ENCODE data around the gene BOC.
"Not testable (repeated sequence)": the region's sequence is repeated elsewhere in the genome, so short reads cannot be mapped to it uniquely, and the experiment has no call there.

The BOC gene, protein sequence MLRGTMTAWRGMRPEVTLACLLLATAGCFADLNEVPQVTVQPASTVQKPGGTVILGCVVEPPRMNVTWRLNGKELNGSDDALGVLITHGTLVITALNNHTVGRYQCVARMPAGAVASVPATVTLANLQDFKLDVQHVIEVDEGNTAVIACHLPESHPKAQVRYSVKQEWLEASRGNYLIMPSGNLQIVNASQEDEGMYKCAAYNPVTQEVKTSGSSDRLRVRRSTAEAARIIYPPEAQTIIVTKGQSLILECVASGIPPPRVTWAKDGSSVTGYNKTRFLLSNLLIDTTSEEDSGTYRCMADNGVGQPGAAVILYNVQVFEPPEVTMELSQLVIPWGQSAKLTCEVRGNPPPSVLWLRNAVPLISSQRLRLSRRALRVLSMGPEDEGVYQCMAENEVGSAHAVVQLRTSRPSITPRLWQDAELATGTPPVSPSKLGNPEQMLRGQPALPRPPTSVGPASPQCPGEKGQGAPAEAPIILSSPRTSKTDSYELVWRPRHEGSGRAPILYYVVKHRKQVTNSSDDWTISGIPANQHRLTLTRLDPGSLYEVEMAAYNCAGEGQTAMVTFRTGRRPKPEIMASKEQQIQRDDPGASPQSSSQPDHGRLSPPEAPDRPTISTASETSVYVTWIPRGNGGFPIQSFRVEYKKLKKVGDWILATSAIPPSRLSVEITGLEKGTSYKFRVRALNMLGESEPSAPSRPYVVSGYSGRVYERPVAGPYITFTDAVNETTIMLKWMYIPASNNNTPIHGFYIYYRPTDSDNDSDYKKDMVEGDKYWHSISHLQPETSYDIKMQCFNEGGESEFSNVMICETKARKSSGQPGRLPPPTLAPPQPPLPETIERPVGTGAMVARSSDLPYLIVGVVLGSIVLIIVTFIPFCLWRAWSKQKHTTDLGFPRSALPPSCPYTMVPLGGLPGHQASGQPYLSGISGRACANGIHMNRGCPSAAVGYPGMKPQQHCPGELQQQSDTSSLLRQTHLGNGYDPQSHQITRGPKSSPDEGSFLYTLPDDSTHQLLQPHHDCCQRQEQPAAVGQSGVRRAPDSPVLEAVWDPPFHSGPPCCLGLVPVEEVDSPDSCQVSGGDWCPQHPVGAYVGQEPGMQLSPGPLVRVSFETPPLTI

DNA sequence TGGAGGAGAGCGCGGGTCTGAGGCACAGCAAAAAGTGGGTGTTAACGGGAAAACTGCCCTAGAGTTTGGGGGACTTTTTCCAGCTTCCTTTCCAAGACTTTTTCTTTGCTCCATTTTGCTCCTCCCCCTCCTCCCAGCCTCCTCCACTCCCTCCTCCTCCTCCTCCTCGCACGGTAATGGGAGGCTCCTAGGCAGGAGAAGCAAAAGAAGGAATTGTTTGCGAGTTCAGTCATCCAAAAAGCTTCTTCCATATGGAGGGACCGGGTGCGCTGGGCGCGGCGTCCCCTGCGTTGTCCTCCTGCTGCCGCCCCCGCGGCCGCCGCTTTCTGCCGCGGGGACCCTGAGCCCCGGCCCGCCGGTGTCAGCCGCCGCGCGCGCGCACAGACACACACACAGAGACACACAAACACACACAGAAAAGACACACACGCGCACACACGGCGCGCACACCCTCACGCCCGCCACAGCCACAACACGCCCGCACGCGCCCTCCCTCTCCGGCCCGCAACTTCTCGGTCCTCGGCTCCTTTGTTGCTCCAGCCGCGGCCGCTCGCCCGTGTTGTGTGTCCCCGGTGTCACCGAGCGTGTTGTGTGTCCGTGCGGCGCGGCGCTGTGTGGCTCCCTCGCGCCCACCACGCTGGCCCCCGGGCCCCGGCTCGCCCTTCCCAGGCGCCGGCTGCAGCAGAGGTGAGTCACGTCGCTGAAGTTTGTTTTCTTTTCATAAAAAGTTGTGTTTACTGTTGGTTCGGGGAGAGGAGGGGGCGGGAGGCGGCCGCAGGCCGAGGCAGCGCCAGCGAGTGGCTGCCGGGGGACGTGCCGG is at the start of gene BOC:
Gene BOC, plus strand, starts transcription at position 228 of the 820 bp plus-strand sequence. CDS start 38,246 bp downstream, outside the sequence.
- DNase-seq (ENCODE audit: low spot score) = peak; percentile 60

DNA sequence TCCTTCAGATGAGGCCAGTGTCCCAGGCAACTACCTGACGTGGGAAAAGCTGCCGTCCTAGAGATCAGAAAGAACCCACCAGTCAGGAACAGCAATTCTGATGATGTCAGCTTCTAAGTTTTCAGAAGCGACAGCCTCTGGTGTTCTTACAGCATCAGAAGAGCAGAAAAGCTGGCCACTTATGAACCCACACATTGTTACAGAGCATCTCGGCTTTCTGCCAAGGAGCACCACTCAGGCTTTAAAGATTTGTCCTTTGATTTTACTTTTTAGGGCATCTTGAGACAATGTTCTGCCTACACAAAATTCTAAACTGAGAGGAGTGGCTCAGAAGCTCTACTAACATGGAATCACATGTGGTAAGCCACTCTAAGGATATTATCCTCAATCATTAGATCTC is 49.7 kb upstream of the BOC start:
- no peak for DNase-seq (ENCODE audit: low spot score)

DNA sequence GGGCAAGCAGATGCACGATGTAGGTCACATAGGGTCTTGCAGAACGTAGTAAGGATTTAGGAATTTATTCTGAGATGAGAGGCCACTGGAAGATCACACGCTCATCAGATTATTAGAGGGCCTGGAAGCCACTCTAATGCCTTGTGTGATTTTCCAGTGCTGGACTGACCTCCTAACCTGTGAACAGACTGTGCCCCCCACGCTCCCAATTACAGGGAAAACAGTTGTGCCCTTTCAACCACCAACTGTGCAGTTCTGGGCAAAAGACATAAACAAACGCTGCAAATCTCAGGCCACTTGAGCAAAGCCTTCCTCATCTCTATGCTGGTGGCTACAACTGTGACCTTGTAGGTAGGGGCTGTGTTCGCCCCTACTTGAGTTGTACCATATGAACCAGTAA is 48.2 kb upstream of the BOC start:
- no peak for DNase-seq (ENCODE audit: low spot score)

DNA sequence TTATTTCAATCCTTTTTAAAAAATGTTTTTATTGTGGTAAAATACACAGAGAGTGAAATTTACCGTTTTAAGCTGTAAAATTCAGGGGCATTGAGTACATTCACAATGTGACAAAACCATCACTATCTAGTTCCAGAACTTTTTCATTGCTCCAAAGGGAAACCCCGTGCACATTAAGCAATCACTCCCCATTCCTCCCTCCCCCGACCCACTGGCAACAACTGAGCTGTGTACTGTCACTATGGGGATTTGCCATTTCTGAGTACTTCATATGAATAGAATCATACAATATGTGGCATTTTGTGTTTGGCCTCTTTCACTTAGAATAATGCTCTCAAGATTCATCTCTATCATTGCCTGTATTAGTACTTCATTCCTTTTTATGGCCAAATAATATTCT is 45.5 kb upstream of the BOC start:
- DNase-seq (ENCODE audit: low spot score) = no peak

DNA sequence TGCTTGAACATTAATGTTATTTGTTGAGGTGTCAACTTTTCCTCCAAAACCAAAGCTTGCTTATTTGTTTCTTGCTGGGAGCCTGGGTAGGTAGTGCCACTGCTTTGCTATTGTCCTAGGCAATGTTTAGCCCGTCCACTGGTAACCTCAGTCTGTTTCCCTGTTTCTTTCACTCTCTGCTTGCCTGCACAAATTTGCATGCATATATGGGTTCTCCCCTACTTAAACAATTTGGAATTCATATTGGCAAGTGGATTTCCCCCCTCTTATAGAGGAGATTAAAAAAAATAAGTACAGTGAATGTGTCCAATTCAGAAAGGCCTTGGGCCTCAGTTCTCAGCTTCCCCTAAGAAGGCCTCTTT is 45.0 kb upstream of the BOC start:
- no peak for DNase-seq (ENCODE audit: low spot score)

DNA sequence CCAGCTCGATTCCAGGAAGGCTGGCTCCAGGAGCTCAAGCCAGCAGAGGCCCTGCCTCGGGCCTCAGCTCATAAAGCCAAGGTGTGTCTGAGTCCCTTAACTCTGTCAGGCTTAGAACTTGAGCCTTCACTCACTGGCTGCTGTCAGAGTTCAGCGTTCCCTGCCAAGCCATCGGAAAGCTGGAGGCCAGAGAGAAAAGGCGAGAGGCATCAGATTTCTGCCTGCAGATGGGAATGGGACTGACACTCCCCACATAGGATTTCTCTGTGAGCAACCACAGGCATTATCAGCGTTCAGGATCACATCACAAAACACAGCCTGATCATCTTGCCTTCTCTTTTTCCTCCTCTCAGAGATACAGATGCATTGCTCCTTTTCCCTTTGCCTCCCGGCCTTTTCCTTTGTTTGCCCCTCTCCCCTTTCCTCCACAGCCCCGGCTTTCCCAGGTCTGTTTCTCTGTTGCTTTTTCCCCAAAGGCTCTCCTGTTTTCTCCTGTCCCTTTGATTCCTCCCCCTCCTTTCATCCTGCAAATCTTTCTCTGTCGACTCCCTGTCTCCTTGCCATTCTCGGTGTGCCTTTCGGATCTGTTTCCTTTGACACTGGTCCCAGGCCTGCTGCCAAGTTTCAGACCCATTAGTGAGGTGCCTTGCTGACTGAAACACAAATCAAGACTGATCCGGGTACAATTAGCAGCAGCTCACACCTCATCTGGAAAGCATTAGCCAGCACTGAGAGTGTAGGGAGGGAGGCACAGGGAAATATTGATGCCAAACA is 44.5 kb upstream of the BOC start:
- DNase-seq (ENCODE audit: low spot score) = peak; percentile 48

DNA sequence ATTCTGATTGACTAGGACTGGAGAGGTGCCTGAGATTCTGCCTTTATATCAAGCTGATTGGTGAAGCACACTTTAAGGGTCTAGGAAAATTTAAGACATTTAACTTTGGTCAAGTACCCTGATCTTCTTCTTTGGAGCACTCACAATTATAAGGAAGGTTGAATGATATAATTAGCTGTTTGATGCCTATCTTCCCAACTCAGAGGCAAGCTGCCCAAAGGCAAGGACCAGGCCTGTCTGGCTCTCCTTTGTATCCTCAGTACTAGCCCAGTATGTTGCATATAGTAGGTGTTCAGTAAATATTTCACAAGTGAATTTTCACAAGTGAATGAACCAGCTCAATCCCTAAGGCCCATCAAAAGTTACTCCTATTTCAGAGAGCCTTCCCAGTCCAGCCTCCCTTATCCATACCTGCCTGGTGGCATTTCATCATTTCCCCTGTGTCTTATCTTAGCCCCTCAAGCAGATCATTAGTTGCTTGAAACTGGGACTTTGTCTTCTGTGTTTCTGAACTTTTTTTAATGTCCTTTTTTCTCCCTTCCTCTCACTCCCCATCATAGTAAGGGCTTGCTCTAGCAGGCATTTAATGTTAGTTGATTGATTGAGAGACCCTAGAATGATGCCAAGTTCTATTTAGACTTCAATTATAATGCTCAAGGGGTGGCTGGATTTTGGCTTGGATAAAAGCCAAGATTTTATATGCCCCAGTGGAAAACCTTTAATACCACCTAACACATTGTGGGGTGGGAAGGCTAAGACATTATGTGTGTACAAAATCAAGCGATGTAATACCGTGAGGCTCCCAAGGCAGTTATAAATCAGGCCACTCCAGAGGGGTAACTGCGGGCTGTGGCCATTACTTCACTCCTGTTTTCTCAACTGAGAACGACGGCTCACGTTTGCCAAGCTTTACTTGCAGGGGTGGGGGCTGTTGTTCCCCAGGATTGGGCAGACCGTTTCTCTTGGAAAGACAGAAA is 43.2 kb upstream of the BOC start:
- DNase-seq (ENCODE audit: low spot score) = no peak

DNA sequence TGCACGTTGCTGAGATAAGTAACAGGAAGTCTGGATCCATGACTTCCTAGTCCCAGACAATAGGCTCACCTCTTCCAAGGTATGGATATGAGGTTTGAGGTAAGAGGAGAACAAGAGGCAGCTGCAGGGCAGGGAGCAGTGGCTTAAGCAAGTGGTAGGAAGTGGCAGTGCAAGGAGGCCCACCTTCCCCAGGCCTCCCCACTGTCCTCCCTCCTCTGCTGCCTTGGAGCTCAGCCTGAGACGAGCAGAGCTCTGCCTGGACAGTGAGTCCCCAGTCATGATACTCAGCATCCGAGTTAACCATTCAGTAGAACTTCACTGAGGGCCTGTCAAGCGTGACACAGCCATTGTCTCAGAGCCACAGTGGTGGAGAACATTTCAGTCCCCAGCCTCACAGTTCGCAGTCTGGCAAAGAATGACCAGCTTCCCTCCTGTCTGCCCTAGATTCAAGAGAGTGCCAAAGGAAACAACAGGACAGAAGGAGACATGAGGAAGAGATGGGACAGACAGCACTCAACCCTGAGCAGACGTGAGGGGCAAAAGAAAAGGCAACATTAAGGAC is 41.4 kb upstream of the BOC start:
- DNase-seq (ENCODE audit: low spot score) = no peak

DNA sequence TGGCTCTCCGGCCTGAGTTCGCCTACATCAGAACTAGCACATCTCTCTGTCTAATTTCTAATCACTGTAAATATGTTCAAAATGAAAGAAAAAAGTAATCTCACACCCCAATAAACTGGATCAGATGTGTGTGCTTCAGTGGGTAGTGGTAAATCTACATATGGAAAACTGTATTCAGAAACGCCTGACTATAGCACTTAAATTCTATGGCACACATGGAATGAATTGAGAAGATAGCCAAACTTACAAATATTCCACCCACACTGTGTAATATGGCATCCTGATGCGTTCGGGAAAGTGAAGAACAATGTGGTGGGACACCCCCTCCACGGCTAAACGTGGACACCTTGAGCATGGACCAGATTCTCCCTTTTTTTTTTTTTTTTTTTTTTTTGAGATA is 40.6 kb upstream of the BOC start:
- DNase-seq (ENCODE audit: low spot score) = no peak

DNA sequence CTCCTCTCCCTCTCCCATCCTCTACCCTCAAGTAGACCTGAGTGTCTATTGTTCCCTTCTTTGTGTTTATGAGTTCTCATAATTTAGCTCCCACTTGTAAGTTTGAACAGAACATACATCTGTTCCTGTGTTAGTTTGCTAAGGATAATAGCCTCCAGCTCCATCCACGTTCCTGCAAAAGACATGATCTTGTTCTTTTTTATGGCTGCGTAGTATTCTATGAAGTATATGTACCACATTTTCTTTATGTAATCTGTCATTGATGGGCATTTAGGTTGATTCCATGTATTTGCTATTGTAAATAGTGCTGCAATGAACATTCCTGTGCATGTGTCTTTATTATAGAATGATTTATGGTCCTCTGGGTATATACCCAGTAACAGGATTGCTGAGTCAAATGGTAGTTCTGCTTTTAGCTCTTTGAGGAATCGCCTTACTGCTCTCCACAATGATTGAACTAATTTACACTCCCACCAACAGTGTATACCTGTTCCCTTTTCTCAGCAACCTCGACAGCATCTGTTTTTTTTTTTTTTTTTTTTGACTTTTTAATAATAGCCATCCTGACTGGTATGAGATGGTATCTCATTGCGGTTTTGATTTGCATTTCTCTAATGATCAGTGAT is 39.6 kb upstream of the BOC start:
- DNase-seq (ENCODE audit: low spot score) = not testable (repeated sequence)

DNA sequence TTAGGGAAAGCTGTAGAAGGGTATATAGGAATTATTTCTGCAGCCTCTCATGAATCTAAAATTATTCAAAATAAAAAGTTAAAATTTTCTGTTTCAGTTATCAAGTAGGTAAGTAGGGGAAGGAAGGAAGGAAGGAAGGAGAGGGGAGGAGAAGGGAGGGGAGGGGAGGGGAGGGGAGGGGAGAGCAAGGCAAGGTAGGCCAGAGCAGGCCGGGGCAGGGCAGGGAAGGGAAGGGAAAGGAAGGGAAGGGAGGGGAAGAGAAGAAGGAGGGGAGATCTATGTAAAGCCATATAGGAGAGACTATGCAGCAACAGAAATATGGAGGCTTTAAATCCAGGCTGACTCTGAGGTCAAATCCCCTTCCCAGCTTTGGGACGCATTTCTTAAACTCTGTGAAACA is 38.3 kb upstream of the BOC start:
- DNase-seq (ENCODE audit: low spot score) = no peak

DNA sequence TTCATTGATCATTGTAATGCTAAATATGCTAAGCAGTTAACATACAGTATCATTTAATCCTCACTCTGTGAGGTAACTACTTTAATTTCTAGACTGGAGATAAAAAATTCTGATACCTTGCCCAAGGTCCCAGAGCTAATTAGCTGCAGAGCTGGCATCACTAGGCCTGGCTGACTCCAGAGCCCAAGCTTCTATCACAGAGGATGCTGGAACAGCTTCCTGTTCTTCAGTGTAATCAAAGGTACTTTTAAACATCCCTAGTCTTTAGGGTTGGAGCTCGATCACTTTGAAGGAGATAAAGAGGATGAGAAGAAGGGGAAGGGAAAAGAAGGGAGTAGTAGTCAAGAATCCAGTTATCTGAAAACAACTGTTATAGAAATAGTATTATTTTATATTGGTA is 37.1 kb upstream of the BOC start:
- DNase-seq (ENCODE audit: low spot score) = no peak

DNA sequence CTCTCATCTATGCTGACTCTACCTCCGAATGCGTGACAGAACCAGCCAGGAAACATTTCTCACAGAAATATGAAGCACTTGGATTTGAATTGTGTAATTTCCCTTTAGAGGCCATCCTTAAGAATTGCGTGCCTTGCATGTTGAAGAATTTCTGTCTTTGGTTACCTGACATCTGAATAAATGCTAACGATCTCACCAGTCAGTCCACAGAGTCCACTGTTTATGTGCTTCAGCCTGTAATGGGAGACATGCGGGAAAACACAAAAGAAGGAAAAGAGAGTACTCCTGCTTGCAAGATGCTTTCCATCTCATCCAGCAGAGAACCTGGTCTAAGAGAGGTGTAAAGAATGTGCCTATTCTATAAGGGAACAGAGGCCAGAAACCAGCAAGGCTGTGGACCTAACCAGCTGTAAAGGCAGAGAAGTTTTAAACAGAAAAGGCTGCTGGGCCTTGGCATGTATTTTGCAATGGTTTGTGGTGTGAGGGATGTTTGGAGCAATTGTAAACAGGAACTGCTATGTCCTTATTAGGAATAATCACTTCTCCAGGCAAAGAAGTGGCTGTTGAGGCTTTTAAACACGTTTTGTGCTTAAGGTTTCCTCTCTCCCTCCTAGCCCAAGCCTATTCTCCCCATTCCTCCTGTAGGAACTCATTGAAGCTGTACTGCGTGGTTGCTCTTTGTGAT is 36.4 kb upstream of the BOC start:
- DNase-seq (ENCODE audit: low spot score) = no peak

DNA sequence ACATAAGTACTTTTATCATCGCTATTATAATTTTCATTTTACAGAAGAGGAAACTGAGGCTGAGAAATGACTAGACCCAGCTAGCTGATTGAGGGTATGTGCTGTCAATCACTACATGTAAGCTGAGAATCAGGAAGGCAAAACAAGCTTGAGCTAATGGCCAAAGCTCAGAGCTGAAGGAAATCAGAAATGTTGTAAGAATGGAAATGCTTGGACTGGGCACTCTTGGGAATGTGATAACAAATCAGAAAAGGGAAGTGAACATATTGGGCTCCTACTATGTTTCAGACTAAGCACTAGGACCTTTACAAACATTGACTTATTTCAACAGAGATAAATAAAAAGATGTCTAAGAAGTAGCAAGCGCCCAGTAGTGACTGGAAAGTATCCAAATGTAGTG is 33.8 kb upstream of the BOC start:
- DNase-seq (ENCODE audit: low spot score) = no peak

DNA sequence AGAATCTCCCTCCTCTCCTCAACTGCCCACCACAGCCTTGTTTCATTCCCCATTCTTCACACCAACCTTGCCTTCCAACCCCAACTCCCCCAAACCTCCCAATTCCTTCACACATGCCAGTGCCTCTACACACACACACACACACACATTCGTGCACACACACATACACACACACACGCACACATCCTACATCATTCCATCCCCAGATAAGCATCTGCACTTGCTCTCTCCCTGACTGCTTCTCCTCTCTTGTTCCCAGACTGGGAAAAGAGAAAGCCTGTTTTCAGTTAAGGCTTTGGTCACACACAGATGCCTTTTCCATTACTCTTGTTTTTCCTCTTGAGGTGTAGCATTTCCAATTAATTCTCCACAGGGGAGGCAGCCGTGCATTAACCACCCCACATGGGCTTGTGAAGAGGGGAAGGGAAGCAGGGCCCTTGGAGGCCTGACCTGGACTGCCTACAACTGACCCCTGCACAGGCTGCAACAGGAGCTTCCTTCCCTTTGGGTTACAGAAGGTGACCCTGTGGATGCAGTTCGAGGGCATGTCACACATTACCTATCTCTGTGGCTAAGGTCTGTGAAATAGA is 32.0 kb upstream of the BOC start:
- DNase-seq (ENCODE audit: low spot score) = no peak

DNA sequence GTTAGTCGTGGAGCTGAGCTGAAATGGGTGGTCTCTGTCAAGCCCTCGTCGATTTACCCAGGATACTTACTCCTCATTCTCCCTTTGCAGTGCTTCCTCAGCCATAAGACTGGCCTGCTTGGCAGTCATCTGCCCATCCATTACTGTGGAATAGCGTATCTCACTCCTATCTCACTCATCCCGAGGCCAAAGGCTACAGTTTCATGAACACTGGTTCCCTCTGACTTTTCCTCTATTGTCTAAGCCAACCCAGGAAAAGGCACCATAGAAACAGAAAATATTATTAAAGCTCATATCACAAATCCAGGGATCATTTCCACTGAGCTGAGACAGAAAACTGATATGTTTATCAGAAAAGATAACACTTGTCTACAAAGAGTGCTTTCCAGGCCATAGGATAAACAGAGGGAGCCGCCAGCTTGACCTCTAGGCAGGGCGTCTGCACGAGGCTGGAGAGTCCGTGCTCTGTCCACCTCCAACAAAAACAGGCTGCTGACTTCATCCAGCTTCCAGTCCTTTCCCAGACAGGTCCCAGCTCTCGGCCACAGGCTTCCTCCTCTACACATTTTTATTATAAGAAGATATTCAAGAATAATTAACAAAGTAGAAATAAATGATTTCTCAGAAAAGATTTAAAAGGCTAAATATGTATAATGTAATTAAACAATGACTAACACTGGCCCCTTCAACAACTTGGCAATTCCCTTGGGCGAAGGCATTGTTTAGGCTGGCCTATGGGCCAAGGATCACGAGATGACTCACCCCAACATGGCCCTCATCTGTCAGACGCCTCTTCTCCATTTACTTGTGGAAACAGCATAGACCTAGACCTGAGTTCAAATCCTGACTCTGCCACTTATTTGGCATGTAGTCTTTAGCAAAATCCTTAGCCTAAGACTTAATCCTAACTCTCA is 27.4 kb upstream of the BOC start:
- DNase-seq (ENCODE audit: low spot score) = no peak

DNA sequence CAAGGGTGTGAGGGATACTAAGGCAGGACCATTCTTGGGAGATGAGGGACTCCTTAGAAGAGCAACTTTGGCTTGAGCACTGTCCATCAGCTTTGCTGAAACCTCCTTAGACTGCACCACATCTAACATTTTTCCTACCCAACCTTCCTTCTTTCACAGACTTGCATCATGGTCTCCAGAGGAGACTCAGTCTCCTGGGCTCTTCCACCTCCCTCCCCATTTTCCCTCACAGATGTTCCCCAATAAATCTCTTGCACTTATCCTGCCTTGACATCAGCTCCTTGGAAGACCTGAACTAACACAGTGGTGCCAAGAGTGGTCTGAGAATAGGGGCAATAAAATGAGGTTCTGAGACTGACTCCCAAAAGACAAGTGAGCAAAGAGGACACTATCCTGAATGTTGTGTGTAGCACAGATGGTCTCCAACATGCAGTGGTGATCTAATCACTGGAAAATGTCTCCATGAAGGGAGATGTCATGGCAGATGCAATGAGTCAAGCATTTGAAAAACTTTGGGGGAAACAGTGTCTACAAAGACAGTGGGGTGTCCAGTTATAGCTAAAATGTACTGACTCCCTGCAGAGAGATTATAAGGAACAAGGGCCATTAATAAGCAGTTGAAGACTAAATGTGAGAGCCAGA is 26.0 kb upstream of the BOC start:
- no peak for DNase-seq (ENCODE audit: low spot score)
